Pancreas (tissue), 10 donors: ENCODE measurements around the gene HEATR9. TPM values are rescaled to one million over a fixed set of nuclear protein-coding genes. Genes with fewer than 3 reads are reported as not detected.
A peak's percentile ranks its signal among the peaks of the same experiment; 100 is the strongest.

Experiments
- ATAC-seq, 4 donors: fragments of 200-7000 bp; cut with Tn5 transposase; one replicate each; pipeline versions ENCODE4 v1.8.0 to v1.9.1; 2020; ENCODE audit warnings: mild to moderate bottlenecking in 4 of 4, moderate library complexity in 4 of 4
- DNase-seq, 6 donors: peaks; one replicate each; pipeline ENCODE4 v3.0.0-alpha.2; 2020
- FAIRE-seq: peaks from 2 replicates; lab custom pipeline; 2012; peaks lifted over from hg19 to GRCh38; lab: Jason Lieb, UNC
- H3K27ac ChIP-seq, 4 donors: fragments of 200-600 bp; sonication (generic); 1 replicate in 3 of 4; 2 replicates in 1 of 4; pipeline versions ENCODE4 v1.5.0 to v1.8.0; 2020
- H3K27me3 ChIP-seq, 4 donors: fragments of 200-600 bp; one replicate each; pipeline ENCODE4 v1.8.0; 2021
- H3K36me3 ChIP-seq, 3 donors: fragments of 200-600 bp; sonication (generic) in 1 of 3; one replicate each; pipeline versions ENCODE4 v1.5.0 to v1.8.0; 2020 to 2021
- H3K4me1 ChIP-seq, 3 donors: fragments of 200-600 bp; one replicate each; pipeline ENCODE4 v1.8.0; 2021
- H3K4me3 ChIP-seq, 4 donors: fragments of 200-600 bp; sonication (generic) in 2 of 4; one replicate each; pipeline versions ENCODE4 v1.5.0 to v1.8.0; 2020 to 2021
- H3K9me3 ChIP-seq, 4 donors: fragments of 200-600 bp; one replicate each; pipeline ENCODE4 v1.8.0; 2021
- CTCF ChIP-seq, 4 donors: fragments of 200-600 bp; sonication (generic) in 3 of 4; IDR thresholded peaks; one replicate each; pipeline versions ENCODE4 v1.5.0 to v1.8.0; 2021; ENCODE audit warnings: antibody characterized with exemption in 4 of 4
- WGBS, 2 donors: extraction: QIAGEN DNeasy Blood & Tissue Kit; methylation state at CpG; one replicate each; pipeline ENCODE4 v1.1.7; 2013; 5-methylcytosine and 5-hydroxymethylcytosine counted together
- intact Hi-C, 3 donors: fragments of 100-400 bp; cut with DNase I; formaldehyde crosslinking; loops; one replicate each; pipeline versions ENCODE4 v1.11.1 to v1.14.2; 2022
- polyA plus RNA-seq, 2 donors: library from polyadenylated mRNA; stranded (reverse); fragments of 200-250 nt; gene quantifications; one replicate each; pipeline ENCODE4 v1.2.3, GENCODE V29; 2013
- total RNA-seq, 6 donors: library from RNA; stranded (reverse); fragmentation: NEBNext Ultra II Directional in 4 of 6; extraction: Animal tissue kit (Norgen Biotek cat#: 25700) in 4 of 6; gene quantifications; one replicate each; pipeline versions ENCODE4 v1.2.1 to v1.2.4, GENCODE V29; 2021 to 2023
- donor health status: healthy with polysubstance abuse.
- donor health status: DM: no; HTN: no; CAD: no; lungs with moderate emphysema.
- donor health status: DM: no; HTN: no; CAD: no.
- donor health status: control.
- donor health status: control.
- donor health status: Bipolar disorder and iron deficiency.
- donor health status: DM: yes; HTN: yes; CAD: no.
- donor health status: DM: no; HTN: no; CAD: no.
- donor health status: DM: no; HTN: no; CAD: no.
- donor health status: DM: yes; HTN: yes; CAD: no.

HEATR9 gene
- total and polyA plus RNA-seq, 8 donors: not detected

- FAIRE-seq (no peak), DNase-seq (no peak), ATAC-seq (no peak)
- no peaks in the 10 kb centered on the region for H3K4me1 ChIP-seq
- H3K27ac ChIP-seq: no peak overlapping the region
- H3K36me3 ChIP-seq: no peaks in the 10 kb centered on the region
- 89 to 92% methylated on average over 12 of the region's 12 CpGs for WGBS, 2 donors
- H3K4me3 ChIP-seq: no peak overlapping the region
- TF ChIP-seq CTCF (IDR thresholded peaks at IDR 0.05): no peak
- no peaks in the 10 kb centered on the region for H3K9me3 ChIP-seq
- no peaks in the 10 kb centered on the region for H3K27me3 ChIP-seq
- intact Hi-C loops: no loop called here
These were observed 3.7 kb upstream of the HEATR9 start for GRCh38 chr17:35872196-35872980.

DNA sequence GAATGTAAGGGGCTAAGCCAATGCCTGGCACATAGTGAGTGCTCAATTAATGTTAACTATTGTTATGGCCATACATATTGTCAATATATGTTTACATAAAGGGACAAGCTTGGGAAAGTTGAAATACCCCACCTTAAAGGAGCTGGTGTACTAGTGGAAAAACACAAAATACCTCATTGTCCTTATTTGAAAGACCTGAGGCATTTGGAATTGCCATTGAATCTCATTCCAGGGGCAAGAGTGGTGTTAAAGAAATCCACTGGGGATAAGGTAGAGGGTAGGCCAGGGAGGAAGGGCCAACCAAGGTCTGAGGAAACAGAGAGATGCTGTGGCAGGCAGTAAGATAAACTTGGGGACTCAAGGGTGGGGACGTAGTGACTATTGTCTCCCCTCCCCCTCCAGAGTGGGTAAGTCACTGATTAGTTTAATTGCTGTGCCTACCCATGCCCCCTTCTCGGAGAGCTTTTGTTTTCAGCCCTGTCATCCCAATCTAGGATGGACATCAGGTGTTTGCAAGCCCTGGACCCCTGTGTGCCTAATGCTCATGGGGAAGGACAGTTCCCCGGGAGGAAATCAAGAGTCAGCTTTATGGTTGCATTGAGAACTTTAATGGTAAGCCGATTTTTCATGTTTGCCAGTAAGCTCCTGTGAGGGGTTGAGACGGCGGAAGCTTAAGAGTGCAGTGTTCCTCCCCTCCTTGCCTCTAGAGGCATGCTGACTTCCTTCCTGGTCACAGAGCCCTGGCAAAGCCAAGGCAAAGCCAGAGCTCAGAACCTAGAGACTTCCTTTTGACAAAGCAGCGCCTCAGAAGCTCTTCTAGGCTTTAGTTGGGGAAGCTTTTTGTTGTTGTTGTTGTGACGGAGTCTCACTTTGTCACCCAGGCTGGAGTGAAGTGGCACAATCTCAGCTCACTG is 2.5 kb upstream of the HEATR9 start:
- no peak for TF ChIP-seq CTCF (IDR thresholded peaks at IDR 0.05)
- FAIRE-seq: no peak

DNA sequence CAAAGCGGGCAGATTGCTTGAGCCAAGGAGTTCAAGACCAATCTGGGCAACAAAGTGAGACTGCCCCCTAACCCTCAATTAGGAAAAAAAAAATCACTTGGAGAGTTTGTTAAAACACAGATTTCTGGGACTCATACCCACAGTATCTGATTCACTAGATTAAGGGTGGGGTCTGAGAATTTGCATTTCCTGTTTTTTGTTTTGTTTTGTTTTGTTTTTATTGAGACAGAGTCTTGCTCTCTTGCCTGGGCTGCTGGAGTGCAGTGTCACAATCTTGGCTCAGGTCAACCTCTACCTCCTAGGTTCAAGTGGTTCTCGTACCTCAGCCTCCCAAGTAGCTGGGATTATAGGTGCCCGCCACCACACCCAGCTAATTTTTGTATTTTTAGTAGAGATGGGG is 1.1 kb downstream of the HEATR9 start:
- no peaks in the 10 kb centered on the region for H3K27me3 ChIP-seq
- H3K36me3 ChIP-seq: no peaks in the 10 kb centered on the region
- no peak overlapping the region for H3K4me3 ChIP-seq
- FAIRE-seq (no peak), ATAC-seq (no peak), DNase-seq (no peak)
- no peaks in the 10 kb centered on the region for H3K4me1 ChIP-seq
- intact Hi-C loops: no loop called here
- H3K27ac ChIP-seq: no peak overlapping the region
- no peaks in the 10 kb centered on the region for H3K9me3 ChIP-seq
- 96 to 98% methylated on average over 3 of the region's 3 CpGs for WGBS, 2 donors
- TF ChIP-seq CTCF (IDR thresholded peaks at IDR 0.05): no peak

More for the DNA sequence above, 2.5 kb upstream of the HEATR9 start:
- H3K36me3 ChIP-seq: no peaks in the 10 kb centered on the region
- no peak for DNase-seq
- ATAC-seq: peak in 1 of 4 donors; percentile 27
- H3K9me3 ChIP-seq: no peaks in the 10 kb centered on the region
- H3K27ac ChIP-seq: no peak overlapping the region
- H3K4me1 ChIP-seq: no peaks in the 10 kb centered on the region
- intact Hi-C loops: no loop called here
- WGBS, 2 donors: 73 to 75% methylated on average over 8 of the region's 8 CpGs
- H3K4me3 ChIP-seq: no peak overlapping the region
- no peaks in the 10 kb centered on the region for H3K27me3 ChIP-seq

DNA sequence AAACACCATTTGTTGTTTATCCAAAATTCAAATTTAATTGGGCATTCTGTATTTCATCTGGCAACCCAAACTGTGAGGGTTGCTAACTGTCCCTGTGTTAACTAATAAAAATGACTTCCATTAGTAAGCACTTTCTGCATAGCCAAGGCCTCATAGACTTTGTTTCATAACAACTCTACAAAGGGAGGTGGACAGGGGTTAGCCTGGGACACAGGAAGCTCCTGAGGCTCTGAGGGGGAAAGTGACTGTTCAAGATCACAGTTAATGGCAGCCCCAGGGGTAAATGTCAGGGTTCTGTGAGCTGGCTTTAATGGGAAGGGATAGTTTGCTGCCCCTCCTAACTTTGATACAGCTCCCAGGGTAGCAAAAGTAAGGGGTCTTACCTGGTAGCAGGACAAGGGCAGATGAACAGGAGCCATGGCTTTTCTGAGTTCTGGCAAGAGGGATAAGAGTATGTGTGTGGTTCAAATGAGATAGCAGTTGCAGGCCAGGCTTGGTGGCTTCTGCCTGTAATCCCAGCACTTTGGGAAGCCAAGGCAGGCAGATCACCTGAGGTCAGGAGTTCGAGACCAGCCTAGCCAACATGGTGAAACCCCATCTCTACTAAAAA is 2.2 kb downstream of the HEATR9 start:
- H3K4me1 ChIP-seq: no peaks in the 10 kb centered on the region
- intact Hi-C loops: no loop called here
- no peak for ATAC-seq
- H3K27ac ChIP-seq: no peak overlapping the region
- no peak for TF ChIP-seq CTCF (IDR thresholded peaks at IDR 0.05)
- no peak for DNase-seq
- no peaks in the 10 kb centered on the region for H3K9me3 ChIP-seq
- H3K4me3 ChIP-seq: no peak overlapping the region
- 86 to 90% methylated on average over 1 of the region's 1 CpG for WGBS, 2 donors
- H3K36me3 ChIP-seq: no peaks in the 10 kb centered on the region
- H3K27me3 ChIP-seq: no peaks in the 10 kb centered on the region
- no peak for FAIRE-seq
